Measurements from ENCODE around the gene DEFB131B.
"Not testable (repeated sequence)": the region's sequence is repeated elsewhere in the genome, so short reads cannot be mapped to it uniquely, and the experiment has no call there.

The DEFB131B gene

GRCh38 chr11:71911321-71911985 is 33.2 kb downstream of the DEFB131B start:
- DNase-seq (ENCODE audit: low read depth in 2 of 2) = peak; percentile 54 to 77

- not testable (repeated sequence) for DNase-seq (ENCODE audit: low read depth in 2 of 2)
Measured at GRCh38 chr11:71911986-71912340, 33.7 kb downstream of the DEFB131B start.

GRCh38 chr11:71913756-71914526 is 35.7 kb downstream of the DEFB131B start:
- no peak for DNase-seq (ENCODE audit: low read depth in 2 of 2)

GRCh38 chr11:71914617-71915189 is 36.5 kb downstream of the DEFB131B start:
- DNase-seq (ENCODE audit: low read depth in 2 of 2) = no peak

- no peak for DNase-seq (ENCODE audit: low read depth in 2 of 2)
Measured at GRCh38 chr11:71917646-71918140, 39.4 kb downstream of the DEFB131B start.

- peak; percentile 40 to 54 for DNase-seq (ENCODE audit: low read depth in 2 of 2)
Measured at GRCh38 chr11:71927820-71928736, 49.8 kb downstream of the DEFB131B start, which contains the start of gene XNDC1N. XNDC1N (minus strand) TSS chr11:71928594; CDS start chr11:71923353, 5,241 bp downstream.

- DNase-seq (ENCODE audit: low read depth in 2 of 2) = peak; percentile 95 to 99
Measured at GRCh38 chr11:71928737-71929443, 50.6 kb downstream of the DEFB131B start, which contains the start of gene RNF121. RNF121 (plus strand) TSS chr11:71929046; CDS start chr11:71929062, 16 bp downstream.

GRCh38 chr11:71929491-71929890 is 51.2 kb downstream of the DEFB131B start:
- no peak for DNase-seq (ENCODE audit: low read depth in 2 of 2)

GRCh38 chr11:71930556-71931244 is 52.4 kb downstream of the DEFB131B start:
- peak in 1 of 2 experiments; percentile 14 for DNase-seq (ENCODE audit: low read depth in 2 of 2)

- DNase-seq (ENCODE audit: low read depth in 2 of 2) = no peak
Measured at GRCh38 chr11:71931245-71931602, 53.0 kb downstream of the DEFB131B start.

- no peak for DNase-seq (ENCODE audit: low read depth in 2 of 2)
Measured at GRCh38 chr11:71933141-71933933, 55.1 kb downstream of the DEFB131B start.
